AG10803 (cell line): Measurements from ENCODE around the gene CDS2.
A peak's percentile ranks its signal among the peaks of the same experiment; 100 is the strongest.

ENCODE experiments used
- DNase-seq: peaks from one replicate; pipeline ENCODE4 v3.0.0; 2010; ENCODE audit warnings: low read depth
- H3K4me3 ChIP-seq: 2 replicates; pipeline ENCODE4 v1.5.1; 2011; ENCODE audit warnings: mild to moderate bottlenecking, low read length, control low read depth
- CTCF ChIP-seq: conservative IDR thresholded peaks from 2 replicates; pipeline ENCODE4 v1.5.1; 2011; ENCODE audit warnings: mild to moderate bottlenecking, low read length, control low read depth, inconsistent platforms

CDS2 gene

DNA sequence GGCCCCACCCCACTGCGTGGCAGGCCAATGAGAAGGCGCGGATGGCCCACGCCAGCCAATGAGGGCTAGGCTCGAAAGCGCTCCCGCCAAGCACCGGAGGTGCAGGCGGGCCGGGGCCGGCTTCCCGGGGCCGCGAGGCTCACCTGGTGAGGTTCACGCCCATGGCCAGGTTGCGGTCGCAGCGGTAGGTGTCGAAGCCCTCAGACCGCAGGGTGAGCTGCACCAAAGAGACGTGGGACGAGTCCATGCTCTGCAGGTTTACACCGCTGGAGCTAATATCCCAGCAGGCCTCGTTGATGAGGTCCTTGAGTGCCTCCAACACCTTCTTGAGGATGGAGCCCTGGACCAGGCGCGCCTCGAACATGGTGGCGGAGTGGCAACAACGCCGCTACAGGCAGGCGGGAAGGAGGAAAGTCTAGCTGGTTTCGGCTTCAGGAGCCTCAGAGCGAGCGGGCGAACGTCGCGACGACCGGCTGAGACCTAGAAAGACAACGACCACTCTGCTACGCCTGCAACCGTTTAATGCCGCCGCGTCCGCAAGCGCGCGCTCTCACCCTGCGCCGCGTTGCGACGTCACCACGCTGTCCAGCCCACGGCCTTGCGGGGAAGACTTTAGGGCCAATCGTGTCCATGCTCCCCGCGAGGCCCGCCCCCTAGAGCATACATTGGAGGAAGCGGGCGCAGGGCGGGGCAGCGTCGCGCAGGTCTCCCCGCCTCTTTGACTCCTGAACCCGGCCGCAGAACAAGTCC lies 7.2 kb upstream of the CDS2 start, which contains the start of gene PCNA:
TSS of gene PCNA (minus strand) at position 524 of the 750 bp plus-strand sequence. CDS start at position 364, 160 bp downstream.
- peak; percentile 97 for DNase-seq
- peak within 1 kb of the TSS; percentile 99 for H3K4me3 ChIP-seq
- no peak for TF ChIP-seq CTCF

DNA sequence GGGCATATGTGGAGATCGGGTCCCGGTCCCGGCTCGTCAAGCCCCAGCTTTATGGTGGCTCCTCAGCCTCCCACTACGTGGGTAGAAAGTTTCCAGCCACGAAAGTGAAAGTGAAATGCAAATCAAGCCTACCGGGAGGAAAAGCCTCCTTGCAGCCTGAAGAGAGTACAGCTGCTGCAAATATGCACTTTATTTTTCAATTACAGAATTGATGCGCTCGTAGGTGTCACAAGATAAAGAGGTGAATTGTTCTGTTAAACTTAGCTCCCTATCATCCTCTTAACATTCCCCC lies 6.7 kb upstream of the CDS2 start:
- TF ChIP-seq CTCF, result no peak
- peak overlapping the region; percentile 99 for H3K4me3 ChIP-seq
- no peak for DNase-seq

DNA sequence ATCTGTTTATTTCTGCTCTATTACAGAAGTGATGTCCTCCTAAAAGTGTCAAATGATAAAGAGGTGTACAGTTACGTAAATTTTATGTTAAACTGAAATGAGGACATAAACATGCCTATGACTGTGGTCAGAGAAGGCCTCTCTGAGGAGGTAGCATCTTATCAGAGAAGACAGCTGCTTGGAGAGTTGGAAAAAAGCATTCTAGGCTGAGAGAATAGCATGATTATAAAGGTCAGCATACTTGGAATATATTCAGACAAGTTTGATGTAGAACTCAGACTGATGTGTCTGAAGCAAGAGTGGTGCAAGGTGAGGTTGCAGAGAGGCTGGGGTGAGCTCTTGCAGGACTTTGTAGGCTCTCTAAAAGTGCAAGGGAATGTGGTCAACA lies 3.9 kb upstream of the CDS2 start:
- H3K4me3 ChIP-seq, result no peak overlapping the region
- no peak for TF ChIP-seq CTCF

GRCh38 chr20:5127204-5127858 lies 523 bp downstream of the CDS2 start:
- no peak for TF ChIP-seq CTCF
- peak overlapping the region; percentile 84 for H3K4me3 ChIP-seq
- peak; percentile 17 for DNase-seq

More for the DNA sequence above, 3.9 kb upstream of the CDS2 start:
- DNase-seq, result no peak

GRCh38 chr20:5127859-5128424 lies 1.1 kb downstream of the CDS2 start:
- no peak for DNase-seq
- peak overlapping the region; percentile 84 for H3K4me3 ChIP-seq
- no peak for TF ChIP-seq CTCF

GRCh38 chr20:5128886-5129285 lies 2.1 kb downstream of the CDS2 start:
- TF ChIP-seq CTCF, result no peak
- no peak overlapping the region for H3K4me3 ChIP-seq
- no peak for DNase-seq

GRCh38 chr20:5131502-5131901 lies 4.7 kb downstream of the CDS2 start:
- no peak overlapping the region for H3K4me3 ChIP-seq
- TF ChIP-seq CTCF, result no peak
- DNase-seq, result no peak
